Duodenal mucosa (tissue), 2 donors: Measurements from ENCODE around the gene HIC1.

Experiments used
- H3K27ac ChIP-seq: one replicate; pipeline ENCODE4 v1.7.0; 2013; ENCODE audit warnings: low read depth, low read length
- H3K27me3 ChIP-seq, 2 donors: one replicate each; pipeline ENCODE4 v1.7.0; 2013; ENCODE audit warnings: low read length in 2 of 2, control low read depth in 1 of 2; ENCODE audit not compliant: insufficient read depth in 2 of 2, control insufficient read depth in 1 of 2
- H3K36me3 ChIP-seq, 2 donors: one replicate each; pipeline ENCODE4 v1.7.0; 2013; ENCODE audit warnings: low read length in 2 of 2, control low read depth in 1 of 2; ENCODE audit not compliant: insufficient read depth in 2 of 2, control insufficient read depth in 1 of 2
- H3K4me1 ChIP-seq, 2 donors: one replicate each; pipeline ENCODE4 v1.7.0; 2013; ENCODE audit warnings: low read length in 2 of 2, control low read depth in 1 of 2; ENCODE audit not compliant: insufficient read depth in 2 of 2, control insufficient read depth in 1 of 2
- H3K4me3 ChIP-seq, 2 donors: one replicate each; pipeline ENCODE4 v1.7.0; 2013; ENCODE audit warnings: low read length in 2 of 2, low read depth in 1 of 2
- H3K9ac ChIP-seq, 2 donors: one replicate each; pipeline ENCODE4 v1.7.0; 2013; ENCODE audit warnings: low read length in 2 of 2, low read depth in 1 of 2
- H3K9me3 ChIP-seq, 2 donors: one replicate each; pipeline ENCODE4 v1.7.0; 2013; ENCODE audit warnings: low read length in 2 of 2, control low read depth in 1 of 2; ENCODE audit not compliant: control insufficient read depth in 1 of 2

The HIC1 gene

DNA sequence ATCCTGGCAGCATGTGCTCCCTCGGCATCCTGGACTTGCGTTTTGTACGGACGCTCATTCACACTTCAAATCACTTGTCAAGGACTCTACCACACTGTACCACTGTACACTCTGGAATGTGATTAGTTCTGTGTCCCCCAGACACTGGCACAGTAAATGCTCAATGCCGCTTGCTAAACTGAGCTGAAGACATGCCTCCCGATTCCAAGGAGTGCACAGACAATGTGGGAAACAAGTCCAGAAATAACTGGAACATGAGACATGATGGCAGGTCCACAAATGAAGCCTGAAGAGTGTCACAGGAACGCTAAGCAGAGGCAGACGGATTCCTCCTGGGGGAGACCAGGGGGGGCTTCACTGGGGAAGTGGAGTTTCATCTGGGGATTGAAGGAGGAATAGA, 22.1 kb downstream of the HIC1 start:
- peaks cover 19 to 29% of the 10 kb centered on the region in 2 donors for H3K4me1 ChIP-seq

DNA sequence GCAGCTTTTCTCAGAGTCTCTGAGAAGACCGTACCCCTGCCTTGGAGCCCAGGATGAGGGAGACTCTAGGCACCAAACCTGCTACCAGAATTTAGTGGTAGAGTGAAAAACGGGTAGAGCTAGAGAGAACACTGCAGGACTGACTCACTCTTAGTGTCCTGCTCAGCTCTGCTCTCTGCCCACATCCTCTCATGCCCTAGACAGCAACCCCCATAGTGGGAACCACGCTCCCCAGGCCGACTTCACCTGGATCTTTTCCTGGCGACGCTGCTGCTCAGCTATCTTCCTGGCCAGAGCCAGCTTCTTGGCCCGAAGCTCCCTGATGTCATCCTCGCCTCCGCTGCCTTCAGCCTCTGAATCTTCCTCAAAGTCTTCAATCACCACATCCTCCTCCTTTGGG, 26.7 kb downstream of the HIC1 start:
- no peaks in the 10 kb centered on the region for H3K9me3 ChIP-seq
- H3K4me1 ChIP-seq: peaks cover 58 to 60% of the 10 kb centered on the region in 2 donors
- no peak overlapping the region for H3K27ac ChIP-seq
- H3K27me3 ChIP-seq: no peaks in the 10 kb centered on the region
- H3K36me3 ChIP-seq: peaks cover 11 to 34% of the 10 kb centered on the region in 2 donors
- H3K9ac ChIP-seq: no peak overlapping the region
- no peak overlapping the region for H3K4me3 ChIP-seq

More for the DNA sequence above, 22.1 kb downstream of the HIC1 start:
- H3K36me3 ChIP-seq: peaks cover 12 to 38% of the 10 kb centered on the region in 2 donors
- no peaks in the 10 kb centered on the region for H3K9me3 ChIP-seq
- no peak overlapping the region for H3K9ac ChIP-seq
- H3K27ac ChIP-seq: no peak overlapping the region
- no peaks in the 10 kb centered on the region for H3K27me3 ChIP-seq
- H3K4me3 ChIP-seq: no peak overlapping the region

- no peaks in the 10 kb centered on the region for H3K9me3 ChIP-seq
- no peaks in the 10 kb centered on the region for H3K27me3 ChIP-seq
- no peak overlapping the region for H3K4me3 ChIP-seq
- peak overlapping the region in 1 of 2 donors; percentile 64 for H3K9ac ChIP-seq
- no peak overlapping the region for H3K27ac ChIP-seq
- peaks cover 63 to 65% of the 10 kb centered on the region in 2 donors for H3K4me1 ChIP-seq
- H3K36me3 ChIP-seq: peaks cover 7 to 28% of the 10 kb centered on the region in 2 donors
These were observed 27.3 kb downstream of the HIC1 start for GRCh38 chr17:2082003-2082781.

DNA sequence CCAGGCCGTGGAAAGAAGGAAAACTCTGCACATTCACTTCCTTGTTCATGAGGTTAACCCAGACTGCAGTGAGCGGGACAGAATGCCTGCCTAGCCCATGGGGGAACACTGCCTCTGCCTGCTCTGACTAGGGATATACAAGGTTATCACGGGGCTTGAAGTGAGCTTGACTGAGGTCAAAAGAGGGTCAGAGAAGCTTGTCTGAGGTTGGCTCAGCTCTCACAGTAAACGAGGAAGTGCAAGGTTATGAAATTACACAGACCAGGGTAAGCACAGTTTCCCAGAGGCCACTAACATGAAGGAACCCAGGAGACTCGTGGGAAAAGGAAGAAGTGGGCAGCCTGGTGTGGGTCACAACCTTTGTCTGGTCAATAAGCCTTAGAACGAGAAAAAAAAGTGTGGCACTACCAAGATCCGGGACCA, 28.7 kb downstream of the HIC1 start:
- Histone ChIP-seq H3K36me3 (peaks cover 6 to 16% of the 10 kb centered on the region in 2 donors), H3K9ac (peak overlapping the region; percentile 51 to 64), H3K4me1 (peaks cover 77 to 79% of the 10 kb centered on the region in 2 donors), H3K4me3 (peak overlapping the region in 1 of 2 donors; percentile 9), H3K27ac (peak overlapping the region; percentile 92), H3K9me3 (no peaks in the 10 kb centered on the region), H3K27me3 (no peaks in the 10 kb centered on the region)

- H3K27ac ChIP-seq: peak overlapping the region; percentile 92
- H3K9me3 ChIP-seq: no peaks in the 10 kb centered on the region
- peak overlapping the region; percentile 18 to 28 for H3K4me3 ChIP-seq
- no peaks in the 10 kb centered on the region for H3K27me3 ChIP-seq
- peaks cover 83 to 85% of the 10 kb centered on the region in 2 donors for H3K4me1 ChIP-seq
- peak overlapping the region; percentile 51 to 64 for H3K9ac ChIP-seq
- peaks cover 6 to 13% of the 10 kb centered on the region in 2 donors for H3K36me3 ChIP-seq
These were observed 29.3 kb downstream of the HIC1 start for GRCh38 chr17:2084036-2084765.

GRCh38 chr17:2084766-2085647, 30.1 kb downstream of the HIC1 start:
- peak overlapping the region; percentile 92 for H3K27ac ChIP-seq
- H3K9ac ChIP-seq: peak overlapping the region; percentile 51 to 64
- peaks cover 86 to 90% of the 10 kb centered on the region in 2 donors for H3K4me1 ChIP-seq
- peak overlapping the region; percentile 18 to 29 for H3K4me3 ChIP-seq
- H3K9me3 ChIP-seq: no peaks in the 10 kb centered on the region
- peaks cover 6 to 10% of the 10 kb centered on the region in 2 donors for H3K36me3 ChIP-seq
- H3K27me3 ChIP-seq: no peaks in the 10 kb centered on the region

GRCh38 chr17:2085648-2085949, 30.7 kb downstream of the HIC1 start:
- H3K4me3 ChIP-seq: no peak overlapping the region
- peaks cover 6 to 10% of the 10 kb centered on the region in 2 donors for H3K36me3 ChIP-seq
- H3K27ac ChIP-seq: peak overlapping the region; percentile 92
- H3K27me3 ChIP-seq: no peaks in the 10 kb centered on the region
- H3K9me3 ChIP-seq: no peaks in the 10 kb centered on the region
- H3K4me1 ChIP-seq: peaks cover 92 to 95% of the 10 kb centered on the region in 2 donors
- peak overlapping the region; percentile 18 to 64 for H3K9ac ChIP-seq

DNA sequence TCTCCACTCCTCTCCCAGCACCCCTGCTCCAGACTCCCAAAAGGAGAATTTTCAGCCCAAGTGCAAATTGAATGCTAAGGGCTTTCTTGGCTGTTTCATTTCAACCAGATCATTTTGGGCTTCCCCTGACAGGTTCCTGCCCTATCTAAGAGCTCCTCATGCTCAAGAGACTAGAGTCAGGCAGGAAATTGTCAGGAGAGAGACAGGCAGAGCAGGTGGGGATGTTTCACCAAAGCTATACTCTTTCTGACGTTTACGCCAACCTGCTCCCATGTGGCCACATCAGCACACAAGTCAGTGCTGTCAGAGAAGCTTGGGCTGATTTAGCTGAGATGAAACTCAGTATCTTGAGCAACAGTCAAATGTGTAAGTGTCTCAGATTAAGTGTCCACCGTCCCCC, 31.4 kb downstream of the HIC1 start:
- Histone ChIP-seq H3K36me3 (peaks cover under 1 to 4% of the 10 kb centered on the region in 2 donors), H3K4me1 (peaks cover 92 to 93% of the 10 kb centered on the region in 2 donors), H3K27me3 (no peaks in the 10 kb centered on the region), H3K9me3 (no peaks in the 10 kb centered on the region), H3K27ac (peak overlapping the region; percentile 16), H3K9ac (peak overlapping the region in 1 of 2 donors; percentile 64), H3K4me3 (no peak overlapping the region)

DNA sequence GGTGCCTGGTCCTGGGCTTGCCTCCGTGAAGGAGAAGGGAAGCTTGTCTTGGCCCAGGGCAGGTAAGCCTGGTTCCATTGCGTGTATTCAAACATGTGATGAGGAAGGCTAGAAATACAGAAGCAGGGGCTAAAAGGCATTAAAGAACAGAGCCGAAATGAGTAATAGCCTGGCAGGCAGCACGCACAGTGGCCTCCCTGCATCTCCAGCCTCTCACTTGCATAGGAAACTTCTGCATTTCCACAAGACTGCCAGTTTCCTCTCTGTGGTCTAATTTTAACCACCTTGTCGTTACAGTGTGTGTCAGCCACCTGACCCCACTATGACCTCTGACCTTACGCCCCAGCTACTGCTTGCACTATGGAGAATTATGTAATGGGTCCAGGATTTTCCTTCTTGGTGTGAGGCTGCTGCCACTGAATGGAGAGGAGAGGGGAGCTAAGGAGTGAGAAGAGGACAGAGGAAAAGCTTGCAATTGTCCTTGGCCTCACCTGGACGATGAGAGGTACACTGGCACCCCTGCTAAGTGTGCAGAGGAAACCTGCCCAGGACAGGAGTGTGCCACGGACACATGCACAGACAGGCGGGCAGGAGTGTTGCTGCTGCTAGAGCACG, 32.8 kb downstream of the HIC1 start:
- peaks cover 81 to 89% of the 10 kb centered on the region in 2 donors for H3K4me1 ChIP-seq
- H3K9me3 ChIP-seq: no peaks in the 10 kb centered on the region
- H3K36me3 ChIP-seq: no peaks in the 10 kb centered on the region
- no peaks in the 10 kb centered on the region for H3K27me3 ChIP-seq
- H3K27ac ChIP-seq: peak overlapping the region; percentile 70
- peak overlapping the region in 1 of 2 donors; percentile 1 for H3K4me3 ChIP-seq
- H3K9ac ChIP-seq: peak overlapping the region; percentile 57 to 65
